Vagina (tissue), 2 donors: Measurements from ENCODE around the gene CIDEA.
"Not testable (repeated sequence)": the region's sequence is repeated elsewhere in the genome, so short reads cannot be mapped to it uniquely, and the experiment has no call there.

Experiments used
- CTCF ChIP-seq, 3 experiments: fragments of 450-650 bp in 2 of 3; fragments of 200-600 bp in 1 of 3; sonication (generic) in 1 of 3; IDR thresholded peaks; one replicate each; pipeline ENCODE4 v1.5.1; 2017 to 2019; ENCODE audit warnings: antibody characterized with exemption in 3 of 3, mild to moderate bottlenecking in 2 of 3, moderate library complexity in 2 of 3
- POLR2A ChIP-seq, 2 donors: fragments of 450-650 bp; IDR thresholded peaks; one replicate each; pipeline ENCODE4 v1.6.1; 2017; ENCODE audit warnings: antibody characterized with exemption in 2 of 2, mild to moderate bottlenecking in 2 of 2, moderate library complexity in 2 of 2
- POLR2AphosphoS5 ChIP-seq, 2 donors: sonication (generic); formaldehyde crosslinking; IDR thresholded peaks; one replicate each; pipeline ENCODE4 v1.9.0; 2017; ENCODE audit warnings: antibody characterized with exemption in 2 of 2, mild to moderate bottlenecking in 2 of 2, low read depth in 1 of 2; ENCODE audit not compliant: insufficient read depth in 1 of 2

- TF ChIP-seq CTCF (IDR thresholded peaks at IDR 0.05); POLR2AphosphoS5 (IDR thresholded peaks at IDR 0.05; ENCODE audit: insufficient read depth in 1 of 2, low read depth in 1 of 2); POLR2A (IDR thresholded peaks at IDR 0.05): not testable (repeated sequence)
These were observed 26.6 kb upstream of the CIDEA start for GRCh38 chr18:12227399-12228186.
